Left ventricle myocardium superior (tissue), 1 donor: ENCODE data around the gene POLR2L. TPM values are rescaled to one million over a fixed set of nuclear protein-coding genes. Genes with fewer than 3 reads are reported as not detected.

Experiments
- ATAC-seq: fragments of 200-7000 bp; cut with Tn5 transposase; one replicate; pipeline ENCODE4 v1.9.1; 2020; ENCODE audit warnings: mild to moderate bottlenecking, moderate library complexity
- DNase-seq: peaks from one replicate; pipeline ENCODE4 v3.0.0-alpha.2; 2020
- intact Hi-C: fragments of 100-400 bp; cut with micrococcal nuclease; formaldehyde crosslinking; loops from one replicate; pipeline ENCODE4 v1.11.0; 2022
- total RNA-seq: library from RNA; stranded (reverse); fragmentation: NEBNext Ultra II Directional; extraction: Animal tissue kit (Norgen Biotek cat#: 25700); gene quantifications from one replicate; pipeline ENCODE4 v1.2.1, GENCODE V29; 2021
- donor health status: DM: no; HTN: yes; CAD: no; lungs with severe emphysema.

Gene POLR2L
- total RNA-seq, 1 donor from 2014 or later, result 266 TPM

GRCh38 chr11:819943-820649 lies 22.2 kb downstream of the POLR2L start:
- peak; percentile 94 for DNase-seq
- intact Hi-C loops, result no loop called here
- peak; percentile 66 for ATAC-seq

GRCh38 chr11:819129-819931 lies 23.0 kb downstream of the POLR2L start:
- intact Hi-C loops, result no loop called here
- ATAC-seq (peak; percentile 82), DNase-seq (peak; percentile 97)

- intact Hi-C loops, result no loop called here
- ATAC-seq, result no peak
- peak; percentile 52 for DNase-seq
Measured at GRCh38 chr11:818396-819128, 23.8 kb downstream of the POLR2L start, which contains the start of gene PNPLA2. Gene PNPLA2, plus strand, starts transcription at chr11:818914. Its CDS starts 805 bp downstream, at chr11:819719.

GRCh38 chr11:816433-816779 lies 25.9 kb downstream of the POLR2L start:
- ATAC-seq (no peak), DNase-seq (no peak)
- intact Hi-C loops, result no loop called here

GRCh38 chr11:815675-816432 lies 26.5 kb downstream of the POLR2L start:
- intact Hi-C loops, result no loop called here
- no peak for ATAC-seq
- no peak for DNase-seq

- ATAC-seq (no peak), DNase-seq (no peak)
- intact Hi-C loops, result no loop called here
Measured at GRCh38 chr11:813456-814096, 28.8 kb downstream of the POLR2L start.

GRCh38 chr11:813072-813455 lies 29.3 kb downstream of the POLR2L start:
- intact Hi-C loops, result no loop called here

GRCh38 chr11:812390-812789 lies 29.9 kb downstream of the POLR2L start:
- intact Hi-C loops, result no loop called here
- ATAC-seq (no peak), DNase-seq (no peak)

More at GRCh38 chr11:813072-813455, 29.3 kb downstream of the POLR2L start:
- ATAC-seq (no peak), DNase-seq (no peak)

- intact Hi-C loops, result no loop called here
- DNase-seq (no peak), ATAC-seq (no peak)
Measured at GRCh38 chr11:811446-812245, 30.7 kb downstream of the POLR2L start.

GRCh38 chr11:810040-810567 lies 32.2 kb downstream of the POLR2L start:
- no peak for ATAC-seq
- no peak for DNase-seq
- intact Hi-C loops, result no loop called here

GRCh38 chr11:809287-810039 lies 32.9 kb downstream of the POLR2L start, which contains the start of gene RPLP2:
Gene RPLP2, plus strand, starts transcription at chr11:809967. Its CDS starts 268 bp downstream, at chr11:810235.
- peak; percentile 90 for ATAC-seq
- intact Hi-C loops, result no loop called here
- peak; percentile 99 for DNase-seq

- DNase-seq (no peak), ATAC-seq (no peak)
- intact Hi-C loops, result no loop called here
Measured at GRCh38 chr11:808427-809286, 33.7 kb downstream of the POLR2L start.

- no peak for DNase-seq
- no peak for ATAC-seq
- intact Hi-C loops, result no loop called here
Measured at GRCh38 chr11:804599-804964, 37.7 kb downstream of the POLR2L start.

- intact Hi-C loops, result no loop called here
- ATAC-seq (no peak), DNase-seq (no peak)
Measured at GRCh38 chr11:803770-804598, 38.3 kb downstream of the POLR2L start.

- intact Hi-C loops, result no loop called here
- ATAC-seq (no peak), DNase-seq (no peak)
Measured at GRCh38 chr11:803467-803742, 38.9 kb downstream of the POLR2L start.
